GM23338 (cell line): Measurements from ENCODE around the gene ACADS. TPM values are rescaled to one million over a fixed set of nuclear protein-coding genes. Genes with fewer than 3 reads are reported as not detected.

ENCODE experiments used
- ATAC-seq: fragments of 200-7000 bp; cut with Tn5 transposase; 3 replicates; pipeline ENCODE4 v1.9.1; 2020
- DNase-seq: peaks from one replicate; pipeline ENCODE4 v3.0.0-alpha.2; 2015; ENCODE audit warnings: low spot score
- H2AFZ ChIP-seq: fragments of 200-600 bp; sonication (generic); 2 replicates; pipeline ENCODE4 v1.8.0; 2016; ENCODE audit warnings: antibody characterized with exemption, mild to moderate bottlenecking, moderate library complexity
- H3F3A ChIP-seq: fragments of 200-600 bp; sonication (generic); replicated peaks from 2 replicates; pipeline ENCODE4 v1.8.0; 2017; ENCODE audit warnings: antibody characterized with exemption, mixed run types, low read depth
- H3K27ac ChIP-seq: fragments of 200-600 bp; sonication (generic); 2 replicates; pipeline ENCODE4 v1.6.1; 2016; ENCODE audit warnings: low read depth
- H3K27me3 ChIP-seq: fragments of 200-600 bp; sonication (generic); 2 replicates; pipeline ENCODE4 v1.8.0; 2016; ENCODE audit warnings: mild to moderate bottlenecking, mixed run types, moderate library complexity; ENCODE audit not compliant: insufficient read depth
- H3K36me3 ChIP-seq: fragments of 200-600 bp; sonication (generic); 2 replicates; pipeline ENCODE4 v1.8.0; 2016; ENCODE audit warnings: mild to moderate bottlenecking; ENCODE audit not compliant: insufficient read depth
- H3K4me1 ChIP-seq: fragments of 200-600 bp; sonication (generic); 2 replicates; pipeline ENCODE4 v1.8.0; 2016; ENCODE audit warnings: mild to moderate bottlenecking, moderate library complexity; ENCODE audit not compliant: insufficient read depth
- H3K4me2 ChIP-seq: fragments of 200-600 bp; sonication (generic); 2 replicates; pipeline ENCODE4 v1.7.1; 2017; ENCODE audit warnings: mixed run types
- H3K4me3 ChIP-seq: fragments of 200-600 bp; sonication (generic); 2 replicates; pipeline ENCODE4 v1.6.1; 2016; ENCODE audit warnings: mixed run types
- H3K79me2 ChIP-seq: fragments of 200-600 bp; sonication (generic); replicated peaks from 2 replicates; pipeline ENCODE4 v1.8.0; 2017; ENCODE audit warnings: mild to moderate bottlenecking; ENCODE audit not compliant: insufficient read depth
- H3K9me2 ChIP-seq: fragments of 200-600 bp; sonication (generic); 2 replicates; pipeline ENCODE4 v1.8.0; 2017; ENCODE audit not compliant: insufficient read depth
- H4K20me1 ChIP-seq: fragments of 200-600 bp; sonication (generic); replicated peaks from 2 replicates; pipeline ENCODE4 v1.8.0; 2017; ENCODE audit warnings: mild to moderate bottlenecking; ENCODE audit not compliant: insufficient read depth
- H3K27ac Mint-ChIP-seq: 2 replicates; pipeline ENCODE4 v1.8.0; 2020; ENCODE audit warnings: inconsistent platforms, mild to moderate bottlenecking, moderate library complexity, mixed read lengths
- H3K27me3 Mint-ChIP-seq: 3 replicates; pipeline ENCODE4 v1.8.0; 2022; ENCODE audit warnings: low read depth, mild to moderate bottlenecking, moderate library complexity, mixed read lengths, inconsistent platforms; ENCODE audit not compliant: insufficient read depth, poor library complexity
- H3K36me3 Mint-ChIP-seq: 3 replicates; pipeline ENCODE4 v1.8.0; 2021; ENCODE audit warnings: low read depth, mild to moderate bottlenecking, inconsistent platforms, moderate library complexity, mixed read lengths
- H3K4me1 Mint-ChIP-seq: 3 replicates; pipeline ENCODE4 v1.8.0; 2020; ENCODE audit warnings: mild to moderate bottlenecking, inconsistent platforms, mixed read lengths
- H3K4me3 Mint-ChIP-seq: 3 replicates; pipeline ENCODE4 v1.8.0; 2021; ENCODE audit warnings: moderate library complexity, mild to moderate bottlenecking, inconsistent platforms, mixed read lengths
- H3K9me3 Mint-ChIP-seq: 3 replicates; pipeline ENCODE4 v1.8.0; 2020; ENCODE audit warnings: moderate library complexity, mild to moderate bottlenecking, inconsistent platforms, mixed read lengths
- CREB1 ChIP-seq: fragments of 250-450 bp; sonication (Bioruptor Pico); IDR thresholded peaks from 2 replicates; pipeline ENCODE4 v1.5.0; 2020; ENCODE audit warnings: low read depth, mild to moderate bottlenecking, moderate library complexity
- EZH2 ChIP-seq: fragments of 200-600 bp; sonication (generic); IDR thresholded peaks from one replicate; pipeline ENCODE4 v1.8.0; 2017; ENCODE audit warnings: antibody characterized with exemption, mild to moderate bottlenecking, low read depth; ENCODE audit not compliant: unreplicated experiment
- EZH2phosphoT487 ChIP-seq: fragments of 200-600 bp; sonication (generic); IDR thresholded peaks from one replicate; pipeline ENCODE4 v1.8.1; 2018; ENCODE audit warnings: antibody characterized with exemption; ENCODE audit not compliant: unreplicated experiment
- JUNB ChIP-seq: IDR thresholded peaks from one replicate; pipeline ENCODE4 v1.6.1; 2016; ENCODE audit warnings: antibody characterized with exemption; ENCODE audit not compliant: unreplicated experiment
- NANOG ChIP-seq: IDR thresholded peaks from 2 replicates; pipeline ENCODE4 v1.6.1; 2016; ENCODE audit warnings: antibody characterized with exemption, borderline replicate concordance
- POLR2AphosphoS5 ChIP-seq: IDR thresholded peaks from 2 replicates; pipeline ENCODE4 v1.6.1; 2016; ENCODE audit warnings: antibody characterized with exemption, low read depth
- STAT1 ChIP-seq: IDR thresholded peaks from one replicate; pipeline ENCODE4 v1.6.1; 2016; ENCODE audit warnings: antibody characterized with exemption; ENCODE audit not compliant: unreplicated experiment
- ZNF331 ChIP-seq: fragments of 250-450 bp; sonication (Bioruptor Pico); IDR thresholded peaks from 2 replicates; pipeline ENCODE4 v1.5.0; 2020; ENCODE audit warnings: low read depth, mild to moderate bottlenecking, moderate library complexity
- polyA plus RNA-seq: library from polyadenylated mRNA; unstranded; fragments of >200 nt; fragmentation: Nextera tagmentation; extraction: Ambion mirVana; gene quantifications from 2 replicates; pipeline ENCODE4 v1.2.1, GENCODE V29; 2016
- total RNA-seq: library from RNA; depleted of rRNA; stranded (reverse); fragments of >200 nt; shearing (Covaris generic); gene quantifications from 2 replicates; pipeline ENCODE4 v1.2.3, GENCODE V29; 2014
- TF ChIP-seq, protein P1 (sequence below): IDR thresholded peaks from 2 replicates; pipeline ENCODE4 v1.6.1; 2016; ENCODE audit warnings: antibody characterized with exemption
- TF ChIP-seq, protein P2 (sequence below): IDR thresholded peaks from one replicate; pipeline ENCODE4 v1.6.1; 2018; ENCODE audit warnings: antibody characterized with exemption; ENCODE audit not compliant: unreplicated experiment
- TF ChIP-seq, protein P3 (sequence below), 2 experiments: fragments of 200-600 bp in 1 of 2; sonication (generic) in 1 of 2; conservative IDR thresholded peaks; 2 replicates each; pipeline versions ENCODE4 v1.5.1 to v1.6.1; 2016 to 2017; ENCODE audit warnings: antibody characterized with exemption in 2 of 2, low read depth in 2 of 2, mild to moderate bottlenecking in 2 of 2, moderate library complexity in 1 of 2

ACADS gene
- total and polyA plus RNA-seq, 2 experiments from 2014 or later, result 3.1 to 5.7 TPM

DNA sequence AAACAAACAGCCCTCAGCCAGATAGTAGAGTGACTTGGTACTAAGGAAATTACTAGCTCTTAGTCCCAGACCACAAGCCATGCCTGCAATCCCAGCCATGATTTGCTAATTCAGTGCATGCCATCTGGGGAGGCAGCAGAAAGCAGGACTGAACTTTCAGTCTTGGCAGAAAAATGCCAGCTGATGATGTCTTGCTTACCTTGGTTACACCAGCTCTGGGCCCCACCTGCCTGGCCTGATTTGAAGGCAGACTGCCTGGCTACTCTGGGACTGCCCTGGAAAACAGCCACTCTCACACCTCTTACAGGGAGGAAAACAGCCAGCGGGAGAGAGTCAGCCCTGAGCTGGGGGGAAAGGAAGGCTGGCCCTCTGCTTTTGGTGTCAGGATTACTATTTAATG lies 20.0 kb upstream of the ACADS start:
- Histone ChIP-seq H3K36me3 (peaks cover 5% of the 10 kb centered on the region; the same call in 1 of the 2 replicates), H3K9me2 (no peaks in the 10 kb centered on the region), H3K27ac (peak overlapping the region; percentile 66; the same call in 1 of the 2 replicates), H3K27me3 (no peaks in the 10 kb centered on the region), H4K20me1 (0 out of 2 replicates have a peak, but pooled peaks cover 9% of the 10 kb centered on the region), H3K4me2 (no peak overlapping the region), H3K4me3 (no peak overlapping the region), H3K79me2 (peaks cover under 1% of the 10 kb centered on the region; the same call in 1 of the 2 replicates), H3F3A (0 out of 2 replicates have a peak, but pooled peaks cover 7% of the 10 kb centered on the region), H3K4me1 (no peaks in the 10 kb centered on the region), H2AFZ (no peak overlapping the region)
- no peak for ATAC-seq
- Mint-ChIP-seq H3K27ac (no peak overlapping the region), H3K27me3 (peaks cover 5% of the 10 kb centered on the region), H3K4me1 (peaks cover 6% of the 10 kb centered on the region), H3K4me3 (no peak overlapping the region), H3K9me3 (no peaks in the 10 kb centered on the region), H3K36me3 (peaks cover 28% of the 10 kb centered on the region)
- DNase-seq, result no peak
- no peak for TF ChIP-seq EZH2

DNA sequence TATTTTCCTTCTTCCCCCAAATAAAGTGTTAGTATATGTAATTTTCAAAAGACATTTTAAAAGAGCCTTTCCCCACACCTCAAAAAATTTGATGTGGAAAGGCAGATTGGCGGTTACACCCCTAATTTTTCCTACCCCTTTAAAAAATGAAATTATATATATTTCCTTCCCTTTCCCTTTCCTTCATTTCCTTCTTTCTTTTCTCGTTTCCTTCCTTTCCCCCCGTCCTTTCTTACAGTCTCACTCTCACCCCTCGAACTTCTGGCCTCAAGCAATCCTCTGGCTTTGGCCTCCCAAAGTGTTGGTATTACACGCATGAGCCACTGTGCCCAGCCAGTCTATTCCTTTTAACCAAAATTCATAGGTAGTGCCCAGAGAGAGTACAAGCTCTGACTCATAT lies 19.6 kb upstream of the ACADS start:
- Mint-ChIP-seq H3K27me3 (peaks cover 5% of the 10 kb centered on the region), H3K9me3 (no peaks in the 10 kb centered on the region), H3K36me3 (peaks cover 23% of the 10 kb centered on the region), H3K4me1 (peaks cover 6% of the 10 kb centered on the region), H3K4me3 (no peak overlapping the region), H3K27ac (no peak overlapping the region)
- Histone ChIP-seq H3K9me2 (no peaks in the 10 kb centered on the region), H3K4me2 (no peak overlapping the region), H3K27ac (peak overlapping the region; percentile 66; the same call in 1 of the 2 replicates), H3K79me2 (peaks cover 5% of the 10 kb centered on the region), H3K4me1 (0 out of 2 replicates have a peak, but pooled peaks cover under 1% of the 10 kb centered on the region), H3F3A (0 out of 2 replicates have a peak, but pooled peaks cover 7% of the 10 kb centered on the region), H3K4me3 (no peak overlapping the region), H3K27me3 (no peaks in the 10 kb centered on the region), H3K36me3 (peaks cover 4% of the 10 kb centered on the region; the same call in 1 of the 2 replicates), H2AFZ (no peak overlapping the region), H4K20me1 (0 out of 2 replicates have a peak, but pooled peaks cover 8% of the 10 kb centered on the region)
- DNase-seq, result no peak
- TF ChIP-seq, protein P1, sequence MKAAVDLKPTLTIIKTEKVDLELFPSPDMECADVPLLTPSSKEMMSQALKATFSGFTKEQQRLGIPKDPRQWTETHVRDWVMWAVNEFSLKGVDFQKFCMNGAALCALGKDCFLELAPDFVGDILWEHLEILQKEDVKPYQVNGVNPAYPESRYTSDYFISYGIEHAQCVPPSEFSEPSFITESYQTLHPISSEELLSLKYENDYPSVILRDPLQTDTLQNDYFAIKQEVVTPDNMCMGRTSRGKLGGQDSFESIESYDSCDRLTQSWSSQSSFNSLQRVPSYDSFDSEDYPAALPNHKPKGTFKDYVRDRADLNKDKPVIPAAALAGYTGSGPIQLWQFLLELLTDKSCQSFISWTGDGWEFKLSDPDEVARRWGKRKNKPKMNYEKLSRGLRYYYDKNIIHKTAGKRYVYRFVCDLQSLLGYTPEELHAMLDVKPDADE, result no peak
- no peak for ATAC-seq

DNA sequence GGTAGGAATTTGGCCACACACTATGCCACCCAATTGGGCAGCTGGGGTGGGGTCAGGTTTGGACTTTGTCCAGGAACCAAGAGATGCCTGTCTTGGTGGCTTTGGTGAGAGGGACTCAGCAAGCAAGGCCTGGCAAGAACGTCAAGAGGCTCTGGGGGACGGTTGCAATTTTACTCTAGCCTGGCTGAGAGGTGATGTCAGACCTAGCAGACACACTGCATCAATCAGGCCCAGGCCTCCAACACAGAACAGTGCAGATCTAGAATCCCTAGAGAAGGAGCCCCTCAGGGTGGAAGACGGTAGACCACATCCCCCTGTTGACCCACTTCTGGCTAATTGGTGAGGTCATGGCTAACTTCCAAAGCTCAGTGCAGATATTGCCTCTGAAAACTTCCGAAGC lies 17.0 kb upstream of the ACADS start:
- Mint-ChIP-seq H3K4me3 (no peak overlapping the region), H3K36me3 (peaks cover 14% of the 10 kb centered on the region), H3K27ac (no peak overlapping the region), H3K9me3 (no peaks in the 10 kb centered on the region), H3K27me3 (peaks cover 5% of the 10 kb centered on the region), H3K4me1 (peaks cover 18% of the 10 kb centered on the region)
- Histone ChIP-seq H3K27ac (no peak overlapping the region), H3K4me3 (no peak overlapping the region), H3K4me1 (peaks cover 8% of the 10 kb centered on the region), H3K79me2 (peaks cover 22% of the 10 kb centered on the region), H3F3A (peaks cover 18% of the 10 kb centered on the region; the same call in 1 of the 2 replicates), H4K20me1 (no peaks in the 10 kb centered on the region; the same call in 1 of the 2 replicates), H3K9me2 (no peaks in the 10 kb centered on the region), H3K36me3 (0 out of 2 replicates have a peak, but pooled peaks cover 2% of the 10 kb centered on the region), H3K4me2 (no peak overlapping the region), H3K27me3 (no peaks in the 10 kb centered on the region), H2AFZ (no peak overlapping the region)
- no peak for ATAC-seq
- DNase-seq, result no peak
- TF ChIP-seq EZH2phosphoT487 (no peak), JUNB (no peak), POLR2AphosphoS5 (no peak), ZNF331 (no peak), CREB1 (CRISPR knock-in tag) (no peak), NANOG (no peak), STAT1 (no peak)
- TF ChIP-seq, protein P2, sequence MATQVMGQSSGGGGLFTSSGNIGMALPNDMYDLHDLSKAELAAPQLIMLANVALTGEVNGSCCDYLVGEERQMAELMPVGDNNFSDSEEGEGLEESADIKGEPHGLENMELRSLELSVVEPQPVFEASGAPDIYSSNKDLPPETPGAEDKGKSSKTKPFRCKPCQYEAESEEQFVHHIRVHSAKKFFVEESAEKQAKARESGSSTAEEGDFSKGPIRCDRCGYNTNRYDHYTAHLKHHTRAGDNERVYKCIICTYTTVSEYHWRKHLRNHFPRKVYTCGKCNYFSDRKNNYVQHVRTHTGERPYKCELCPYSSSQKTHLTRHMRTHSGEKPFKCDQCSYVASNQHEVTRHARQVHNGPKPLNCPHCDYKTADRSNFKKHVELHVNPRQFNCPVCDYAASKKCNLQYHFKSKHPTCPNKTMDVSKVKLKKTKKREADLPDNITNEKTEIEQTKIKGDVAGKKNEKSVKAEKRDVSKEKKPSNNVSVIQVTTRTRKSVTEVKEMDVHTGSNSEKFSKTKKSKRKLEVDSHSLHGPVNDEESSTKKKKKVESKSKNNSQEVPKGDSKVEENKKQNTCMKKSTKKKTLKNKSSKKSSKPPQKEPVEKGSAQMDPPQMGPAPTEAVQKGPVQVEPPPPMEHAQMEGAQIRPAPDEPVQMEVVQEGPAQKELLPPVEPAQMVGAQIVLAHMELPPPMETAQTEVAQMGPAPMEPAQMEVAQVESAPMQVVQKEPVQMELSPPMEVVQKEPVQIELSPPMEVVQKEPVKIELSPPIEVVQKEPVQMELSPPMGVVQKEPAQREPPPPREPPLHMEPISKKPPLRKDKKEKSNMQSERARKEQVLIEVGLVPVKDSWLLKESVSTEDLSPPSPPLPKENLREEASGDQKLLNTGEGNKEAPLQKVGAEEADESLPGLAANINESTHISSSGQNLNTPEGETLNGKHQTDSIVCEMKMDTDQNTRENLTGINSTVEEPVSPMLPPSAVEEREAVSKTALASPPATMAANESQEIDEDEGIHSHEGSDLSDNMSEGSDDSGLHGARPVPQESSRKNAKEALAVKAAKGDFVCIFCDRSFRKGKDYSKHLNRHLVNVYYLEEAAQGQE, result no peak
- TF ChIP-seq, protein P3, sequence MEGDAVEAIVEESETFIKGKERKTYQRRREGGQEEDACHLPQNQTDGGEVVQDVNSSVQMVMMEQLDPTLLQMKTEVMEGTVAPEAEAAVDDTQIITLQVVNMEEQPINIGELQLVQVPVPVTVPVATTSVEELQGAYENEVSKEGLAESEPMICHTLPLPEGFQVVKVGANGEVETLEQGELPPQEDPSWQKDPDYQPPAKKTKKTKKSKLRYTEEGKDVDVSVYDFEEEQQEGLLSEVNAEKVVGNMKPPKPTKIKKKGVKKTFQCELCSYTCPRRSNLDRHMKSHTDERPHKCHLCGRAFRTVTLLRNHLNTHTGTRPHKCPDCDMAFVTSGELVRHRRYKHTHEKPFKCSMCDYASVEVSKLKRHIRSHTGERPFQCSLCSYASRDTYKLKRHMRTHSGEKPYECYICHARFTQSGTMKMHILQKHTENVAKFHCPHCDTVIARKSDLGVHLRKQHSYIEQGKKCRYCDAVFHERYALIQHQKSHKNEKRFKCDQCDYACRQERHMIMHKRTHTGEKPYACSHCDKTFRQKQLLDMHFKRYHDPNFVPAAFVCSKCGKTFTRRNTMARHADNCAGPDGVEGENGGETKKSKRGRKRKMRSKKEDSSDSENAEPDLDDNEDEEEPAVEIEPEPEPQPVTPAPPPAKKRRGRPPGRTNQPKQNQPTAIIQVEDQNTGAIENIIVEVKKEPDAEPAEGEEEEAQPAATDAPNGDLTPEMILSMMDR (conservative IDR thresholded peaks at IDR 0.05; ENCODE audit: low read depth in 2 of 2), result no peak
- TF ChIP-seq, protein P1, result no peak
